WTC11 (cell line): ENCODE measurements around the gene GEMIN2. TPM values are rescaled to one million over a fixed set of nuclear protein-coding genes. Genes with fewer than 3 reads are reported as not detected.

Experiments
- ATAC-seq: fragments of 200-7000 bp; cut with Tn5 transposase; 2 replicates; pipeline ENCODE4 v1.10.0; 2021; ENCODE audit warnings: mild to moderate bottlenecking, moderate library complexity
- CTCF ChIA-PET: fragments of 300-600 bp; sonication (Branson Sonifier 250); formaldehyde crosslinking; loops from one replicate; lab custom pipeline; 2021; ENCODE audit warnings: antibody characterized with exemption; lab: Charles Lee
- POLR2A ChIA-PET: fragments of 350-600 bp; sonication (Branson Sonifier 250); formaldehyde crosslinking; loops from one replicate; lab custom pipeline; 2021; ENCODE audit warnings: antibody characterized with exemption; lab: Charles Lee
- DNase-seq: peaks from one replicate; pipeline ENCODE4 v3.0.0; 2021; ENCODE audit warnings: low spot score
- H3K27ac Mint-ChIP-seq: 2 replicates; pipeline ENCODE4 v1.8.0; 2021; ENCODE audit warnings: mixed read lengths
- H3K27me3 Mint-ChIP-seq: 2 replicates; pipeline ENCODE4 v1.8.0; 2021; ENCODE audit warnings: low read depth, mild to moderate bottlenecking, moderate library complexity, mixed read lengths
- H3K36me3 Mint-ChIP-seq: 2 replicates; pipeline ENCODE4 v1.8.0; 2021; ENCODE audit warnings: mixed read lengths
- H3K4me1 Mint-ChIP-seq: 2 replicates; pipeline ENCODE4 v1.8.0; 2022; ENCODE audit warnings: mixed read lengths
- H3K4me3 Mint-ChIP-seq: 2 replicates; pipeline ENCODE4 v1.8.0; 2021; ENCODE audit warnings: mild to moderate bottlenecking, moderate library complexity, mixed read lengths
- H3K9me3 Mint-ChIP-seq: 2 replicates; pipeline ENCODE4 v1.8.0; 2021; ENCODE audit warnings: mixed read lengths
- CDX4 ChIP-seq: fragments of 250-450 bp; sonication (Bioruptor Pico); IDR thresholded peaks from 2 replicates; pipeline ENCODE4 v1.9.0; 2021; ENCODE audit warnings: moderate library complexity, mild to moderate bottlenecking, inconsistent platforms, borderline replicate concordance
- CREB1 ChIP-seq: sonication (generic); formaldehyde crosslinking; IDR thresholded peaks from 2 replicates; pipeline ENCODE4 v1.8.0; 2023; ENCODE audit warnings: mild to moderate bottlenecking, missing genetic modification reagents
- E2F5 ChIP-seq: sonication (generic); formaldehyde crosslinking; IDR thresholded peaks from 2 replicates; pipeline ENCODE4 v1.8.1; 2022; ENCODE audit warnings: mild to moderate bottlenecking, moderate library complexity, missing genetic modification reagents
- ELF4 ChIP-seq: sonication (generic); formaldehyde crosslinking; IDR thresholded peaks from 2 replicates; pipeline ENCODE4 v1.8.1; 2022; ENCODE audit warnings: low read depth, mild to moderate bottlenecking, moderate library complexity, missing genetic modification reagents
- GABPB1 ChIP-seq: sonication (generic); formaldehyde crosslinking; IDR thresholded peaks from 2 replicates; pipeline ENCODE4 v1.8.1; 2023; ENCODE audit warnings: mild to moderate bottlenecking, missing genetic modification reagents
- GRHL2 ChIP-seq: fragments of 250-450 bp; sonication (Bioruptor Pico); IDR thresholded peaks from 2 replicates; pipeline ENCODE4 v1.8.0; 2022; ENCODE audit warnings: mild to moderate bottlenecking, moderate library complexity; ENCODE audit not compliant: insufficient replicate concordance, severe bottlenecking
- GTF2I ChIP-seq: fragments of 250-450 bp; sonication (Bioruptor Pico); conservative IDR thresholded peaks from 2 replicates; pipeline ENCODE4 v1.4.0; 2021; ENCODE audit warnings: mild to moderate bottlenecking
- HMGA2 ChIP-seq: fragments of 250-450 bp; sonication (Bioruptor Pico); IDR thresholded peaks from 2 replicates; pipeline ENCODE4 v1.4.0; 2021; ENCODE audit warnings: mild to moderate bottlenecking, moderate library complexity
- MXD4 ChIP-seq: fragments of 250-450 bp; sonication (Bioruptor Pico); IDR thresholded peaks from 2 replicates; pipeline ENCODE4 v1.8.0; 2021; ENCODE audit warnings: mild to moderate bottlenecking, moderate library complexity, borderline replicate concordance
- NFATC4 ChIP-seq: fragments of 250-450 bp; sonication (Bioruptor Pico); IDR thresholded peaks from 2 replicates; pipeline ENCODE4 v1.9.0; 2021; ENCODE audit warnings: mild to moderate bottlenecking
- NFE2L1 ChIP-seq: sonication (generic); formaldehyde crosslinking; IDR thresholded peaks from 2 replicates; pipeline ENCODE4 v1.8.1; 2023; ENCODE audit warnings: missing genetic modification reagents
- NR3C1 ChIP-seq: sonication (generic); formaldehyde crosslinking; conservative IDR thresholded peaks from 2 replicates; pipeline ENCODE4 v1.8.1; 2023; ENCODE audit warnings: low read depth, mild to moderate bottlenecking, missing genetic modification reagents
- PRRX2 ChIP-seq: fragments of 250-450 bp; sonication (Bioruptor Pico); IDR thresholded peaks from 2 replicates; pipeline ENCODE4 v1.8.0; 2021; ENCODE audit warnings: mild to moderate bottlenecking
- RORB ChIP-seq: fragments of 250-450 bp; sonication (Bioruptor Pico); IDR thresholded peaks from 2 replicates; pipeline ENCODE4 v1.9.0; 2021; ENCODE audit warnings: mild to moderate bottlenecking
- SMAD3 ChIP-seq: sonication (generic); formaldehyde crosslinking; IDR thresholded peaks from 2 replicates; pipeline ENCODE4 v1.8.0; 2022; ENCODE audit warnings: missing genetic modification reagents, mild to moderate bottlenecking, borderline replicate concordance
- SMAD4 ChIP-seq: sonication (generic); formaldehyde crosslinking; IDR thresholded peaks from 2 replicates; pipeline ENCODE4 v1.8.0; 2022; ENCODE audit warnings: mild to moderate bottlenecking, missing genetic modification reagents
- TEAD1 ChIP-seq: sonication (generic); formaldehyde crosslinking; IDR thresholded peaks from 2 replicates; pipeline ENCODE4 v1.8.0; 2022; ENCODE audit warnings: mild to moderate bottlenecking, missing genetic modification reagents
- USF2 ChIP-seq: sonication (generic); formaldehyde crosslinking; IDR thresholded peaks from 2 replicates; pipeline ENCODE4 v1.8.1; 2023; ENCODE audit warnings: mild to moderate bottlenecking, missing genetic modification reagents, moderate library complexity
- ZMAT4 ChIP-seq: fragments of 250-450 bp; sonication (Bioruptor Pico); IDR thresholded peaks from 2 replicates; pipeline ENCODE4 v1.9.0; 2021; ENCODE audit warnings: mild to moderate bottlenecking
- ZNF396 ChIP-seq: fragments of 250-450 bp; sonication (Bioruptor Pico); IDR thresholded peaks from 2 replicates; pipeline ENCODE4 v1.8.0; 2021; ENCODE audit warnings: mild to moderate bottlenecking, moderate library complexity, borderline replicate concordance
- ZNF671 ChIP-seq: fragments of 250-450 bp; sonication (Bioruptor Pico); IDR thresholded peaks from 2 replicates; pipeline ENCODE4 v1.8.0; 2021; ENCODE audit warnings: mild to moderate bottlenecking
- total RNA-seq: library from RNA; stranded (reverse); gene quantifications from 3 replicates; pipeline ENCODE4 v1.2.3, GENCODE V29; 2021
- TF ChIP-seq, protein P1 (sequence below): sonication (generic); formaldehyde crosslinking; IDR thresholded peaks from 2 replicates; pipeline ENCODE4 v1.8.1; 2023; ENCODE audit warnings: mild to moderate bottlenecking, missing genetic modification reagents, moderate library complexity
- TF ChIP-seq, protein P2 (sequence below): sonication (generic); formaldehyde crosslinking; IDR thresholded peaks from 2 replicates; pipeline ENCODE4 v1.8.1; 2023; ENCODE audit warnings: mild to moderate bottlenecking, missing genetic modification reagents, borderline replicate concordance
- TF ChIP-seq, protein P3 (sequence below): fragments of 250-450 bp; sonication (Bioruptor Pico); conservative IDR thresholded peaks from 2 replicates; pipeline ENCODE4 v1.9.0; 2021; ENCODE audit warnings: mild to moderate bottlenecking
- TF ChIP-seq, protein P4 (sequence below): sonication (generic); formaldehyde crosslinking; IDR thresholded peaks from 2 replicates; pipeline ENCODE4 v1.8.0; 2023; ENCODE audit warnings: mild to moderate bottlenecking, missing genetic modification reagents

Gene GEMIN2
- total RNA-seq, 1 experiment from 2014 or later: 27.1 TPM

- DNase-seq (peak; percentile 97), ATAC-seq (peak; percentile 91)
- H3K36me3 Mint-ChIP-seq: peaks cover 3% of the 10 kb centered on the region
- ChIA-PET POLR2A (interaction anchor here (0.6 to 1.4 kb wide), 9 partner anchors 10 to 257 kb away, joined by 3 to 11 read pairs (median 3); partner anchors contain the start of genes FBXO33 and SEC23A), CTCF (no interaction called here)
- no peaks in the 10 kb centered on the region for H3K9me3 Mint-ChIP-seq
- H3K4me1 Mint-ChIP-seq: peaks cover 36% of the 10 kb centered on the region
- H3K4me3 Mint-ChIP-seq: peak within 1 kb of the TSS; percentile 98
- H3K27me3 Mint-ChIP-seq: no peaks in the 10 kb centered on the region
- peak within 1 kb of the TSS; percentile 100 for H3K27ac Mint-ChIP-seq
- 0 out of 2 replicates have a peak, but pooled peaks have one; percentile 10 for TF ChIP-seq SMAD3 (CRISPR knock-in tag)
- TF ChIP-seq ZNF671 (CRISPR knock-in tag): no peak
- no peak for TF ChIP-seq RORB (CRISPR knock-in tag)
- TF ChIP-seq CREB1 (CRISPR knock-in tag): no peak
- no peak for TF ChIP-seq ZMAT4 (CRISPR knock-in tag)
- TF ChIP-seq, protein P1, sequence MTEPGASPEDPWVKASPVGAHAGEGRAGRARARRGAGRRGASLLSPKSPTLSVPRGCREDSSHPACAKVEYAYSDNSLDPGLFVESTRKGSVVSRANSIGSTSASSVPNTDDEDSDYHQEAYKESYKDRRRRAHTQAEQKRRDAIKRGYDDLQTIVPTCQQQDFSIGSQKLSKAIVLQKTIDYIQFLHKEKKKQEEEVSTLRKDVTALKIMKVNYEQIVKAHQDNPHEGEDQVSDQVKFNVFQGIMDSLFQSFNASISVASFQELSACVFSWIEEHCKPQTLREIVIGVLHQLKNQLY (CRISPR knock-in tag): no peak
- TF ChIP-seq, protein P2, sequence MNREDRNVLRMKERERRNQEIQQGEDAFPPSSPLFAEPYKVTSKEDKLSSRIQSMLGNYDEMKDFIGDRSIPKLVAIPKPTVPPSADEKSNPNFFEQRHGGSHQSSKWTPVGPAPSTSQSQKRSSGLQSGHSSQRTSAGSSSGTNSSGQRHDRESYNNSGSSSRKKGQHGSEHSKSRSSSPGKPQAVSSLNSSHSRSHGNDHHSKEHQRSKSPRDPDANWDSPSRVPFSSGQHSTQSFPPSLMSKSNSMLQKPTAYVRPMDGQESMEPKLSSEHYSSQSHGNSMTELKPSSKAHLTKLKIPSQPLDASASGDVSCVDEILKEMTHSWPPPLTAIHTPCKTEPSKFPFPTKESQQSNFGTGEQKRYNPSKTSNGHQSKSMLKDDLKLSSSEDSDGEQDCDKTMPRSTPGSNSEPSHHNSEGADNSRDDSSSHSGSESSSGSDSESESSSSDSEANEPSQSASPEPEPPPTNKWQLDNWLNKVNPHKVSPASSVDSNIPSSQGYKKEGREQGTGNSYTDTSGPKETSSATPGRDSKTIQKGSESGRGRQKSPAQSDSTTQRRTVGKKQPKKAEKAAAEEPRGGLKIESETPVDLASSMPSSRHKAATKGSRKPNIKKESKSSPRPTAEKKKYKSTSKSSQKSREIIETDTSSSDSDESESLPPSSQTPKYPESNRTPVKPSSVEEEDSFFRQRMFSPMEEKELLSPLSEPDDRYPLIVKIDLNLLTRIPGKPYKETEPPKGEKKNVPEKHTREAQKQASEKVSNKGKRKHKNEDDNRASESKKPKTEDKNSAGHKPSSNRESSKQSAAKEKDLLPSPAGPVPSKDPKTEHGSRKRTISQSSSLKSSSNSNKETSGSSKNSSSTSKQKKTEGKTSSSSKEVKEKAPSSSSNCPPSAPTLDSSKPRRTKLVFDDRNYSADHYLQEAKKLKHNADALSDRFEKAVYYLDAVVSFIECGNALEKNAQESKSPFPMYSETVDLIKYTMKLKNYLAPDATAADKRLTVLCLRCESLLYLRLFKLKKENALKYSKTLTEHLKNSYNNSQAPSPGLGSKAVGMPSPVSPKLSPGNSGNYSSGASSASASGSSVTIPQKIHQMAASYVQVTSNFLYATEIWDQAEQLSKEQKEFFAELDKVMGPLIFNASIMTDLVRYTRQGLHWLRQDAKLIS (CRISPR knock-in tag): no peak
- no peak for TF ChIP-seq GRHL2 (CRISPR knock-in tag)
- TF ChIP-seq TEAD1 (CRISPR knock-in tag): no peak
- TF ChIP-seq NR3C1 (CRISPR knock-in tag): no peak
- no peak for TF ChIP-seq NFATC4 (CRISPR knock-in tag)
- TF ChIP-seq HMGA2: no peak
- TF ChIP-seq MXD4: no peak
- TF ChIP-seq PRRX2 (CRISPR knock-in tag): no peak
- 0 out of 2 replicates have a peak, but pooled peaks have one; percentile 26 for TF ChIP-seq USF2 (CRISPR knock-in tag)
- no peak for TF ChIP-seq GTF2I (CRISPR knock-in tag)
- TF ChIP-seq, protein P3, sequence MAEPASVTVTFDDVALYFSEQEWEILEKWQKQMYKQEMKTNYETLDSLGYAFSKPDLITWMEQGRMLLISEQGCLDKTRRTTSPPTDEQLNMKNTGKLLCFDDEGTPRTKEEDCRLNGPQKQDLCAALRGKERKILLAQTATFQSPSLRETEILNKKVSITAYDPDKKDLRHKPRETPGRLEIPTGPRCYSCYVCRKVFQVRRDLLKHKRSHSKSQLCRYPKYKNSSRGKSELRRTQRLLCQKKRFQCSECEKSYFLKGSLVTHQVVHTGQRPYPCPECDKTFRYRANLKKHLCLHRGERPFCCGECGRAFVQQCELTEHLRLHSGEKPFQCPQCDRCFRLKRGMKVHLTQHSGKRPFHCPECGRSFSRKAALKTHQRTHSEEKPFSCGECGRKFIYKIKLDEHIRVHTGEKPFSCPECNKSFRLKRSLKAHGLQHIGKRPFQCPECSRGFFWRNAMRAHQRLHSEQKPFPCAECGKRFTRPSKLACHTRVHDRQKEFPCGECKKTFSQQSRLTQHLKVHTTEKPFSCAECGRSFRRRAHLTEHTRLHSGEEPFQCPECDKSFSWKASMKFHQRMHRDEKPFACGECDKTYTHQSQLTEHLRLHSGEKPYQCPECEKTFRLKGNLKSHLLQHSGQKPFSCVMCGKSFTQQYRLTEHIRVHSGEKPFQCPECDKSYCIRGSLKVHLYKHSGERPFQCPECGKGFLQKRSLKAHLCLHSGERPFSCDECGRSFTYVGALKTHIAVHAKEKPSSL (CRISPR knock-in tag): no peak
- TF ChIP-seq NFE2L1: 0 out of 2 replicates have a peak, but pooled peaks have one; percentile 23
- peak; percentile 89 for TF ChIP-seq GABPB1
- TF ChIP-seq ZNF396 (CRISPR knock-in tag): no peak
- TF ChIP-seq E2F5 (CRISPR knock-in tag): 0 out of 2 replicates have a peak, but pooled peaks have one; percentile 41
- no peak for TF ChIP-seq ELF4 (CRISPR knock-in tag)
- TF ChIP-seq, protein P4, sequence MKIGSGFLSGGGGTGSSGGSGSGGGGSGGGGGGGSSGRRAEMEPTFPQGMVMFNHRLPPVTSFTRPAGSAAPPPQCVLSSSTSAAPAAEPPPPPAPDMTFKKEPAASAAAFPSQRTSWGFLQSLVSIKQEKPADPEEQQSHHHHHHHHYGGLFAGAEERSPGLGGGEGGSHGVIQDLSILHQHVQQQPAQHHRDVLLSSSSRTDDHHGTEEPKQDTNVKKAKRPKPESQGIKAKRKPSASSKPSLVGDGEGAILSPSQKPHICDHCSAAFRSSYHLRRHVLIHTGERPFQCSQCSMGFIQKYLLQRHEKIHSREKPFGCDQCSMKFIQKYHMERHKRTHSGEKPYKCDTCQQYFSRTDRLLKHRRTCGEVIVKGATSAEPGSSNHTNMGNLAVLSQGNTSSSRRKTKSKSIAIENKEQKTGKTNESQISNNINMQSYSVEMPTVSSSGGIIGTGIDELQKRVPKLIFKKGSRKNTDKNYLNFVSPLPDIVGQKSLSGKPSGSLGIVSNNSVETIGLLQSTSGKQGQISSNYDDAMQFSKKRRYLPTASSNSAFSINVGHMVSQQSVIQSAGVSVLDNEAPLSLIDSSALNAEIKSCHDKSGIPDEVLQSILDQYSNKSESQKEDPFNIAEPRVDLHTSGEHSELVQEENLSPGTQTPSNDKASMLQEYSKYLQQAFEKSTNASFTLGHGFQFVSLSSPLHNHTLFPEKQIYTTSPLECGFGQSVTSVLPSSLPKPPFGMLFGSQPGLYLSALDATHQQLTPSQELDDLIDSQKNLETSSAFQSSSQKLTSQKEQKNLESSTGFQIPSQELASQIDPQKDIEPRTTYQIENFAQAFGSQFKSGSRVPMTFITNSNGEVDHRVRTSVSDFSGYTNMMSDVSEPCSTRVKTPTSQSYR (CRISPR knock-in tag): no peak
- TF ChIP-seq SMAD4 (CRISPR knock-in tag): no peak
- TF ChIP-seq CDX4: no peak
Observed at GRCh38 chr14:39174560-39175444, 60.7 kb downstream of the GEMIN2 start, which contains the start of gene PNN. PNN (plus strand) TSS chr14:39175254; CDS start chr14:39175280, 26 bp downstream.
